Naive B cell (primary cell): ENCODE measurements around the gene DDX20. TPM values are rescaled to one million over a fixed set of nuclear protein-coding genes. Genes with fewer than 3 reads are reported as not detected.

Source experiments
- ATAC-seq, 2 donors: fragments of 150-1000 bp; cut with Tn5 transposase; 2 replicates each; pipeline ENCODE4 v1.10.0; 2021; ENCODE audit warnings: low read depth in 2 of 2, mild to moderate bottlenecking in 2 of 2, moderate library complexity in 2 of 2
- DNase-seq: peaks from one replicate; pipeline ENCODE4 v3.0.0; 2022
- H3K27ac Mint-ChIP-seq, 6 donors: one replicate each; pipeline ENCODE4 v1.8.0; 2020 to 2022; ENCODE audit warnings: mild to moderate bottlenecking in 6 of 6, mixed read lengths in 6 of 6, moderate library complexity in 5 of 6, inconsistent platforms in 2 of 6
- H3K27me3 Mint-ChIP-seq, 3 donors: one replicate each; pipeline ENCODE4 v1.8.0; 2021 to 2022; ENCODE audit warnings: mixed read lengths in 3 of 3, mild to moderate bottlenecking in 1 of 3
- H3K36me3 Mint-ChIP-seq, 2 donors: one replicate each; pipeline ENCODE4 v1.8.0; 2020 to 2022; ENCODE audit warnings: mixed read lengths in 2 of 2, inconsistent platforms in 1 of 2, mild to moderate bottlenecking in 1 of 2
- H3K4me1 Mint-ChIP-seq, 3 donors: one replicate each; pipeline ENCODE4 v1.8.0; 2020 to 2022; ENCODE audit warnings: mixed read lengths in 3 of 3, inconsistent platforms in 1 of 3, mild to moderate bottlenecking in 1 of 3, moderate library complexity in 1 of 3
- H3K4me3 Mint-ChIP-seq, 8 donors: one replicate each; pipeline ENCODE4 v1.8.0; 2020 to 2022; ENCODE audit warnings: mild to moderate bottlenecking in 8 of 8, mixed read lengths in 8 of 8, moderate library complexity in 8 of 8, inconsistent platforms in 2 of 8
- H3K9me3 Mint-ChIP-seq, 7 donors: one replicate each; pipeline ENCODE4 v1.8.0; 2020 to 2022; ENCODE audit warnings: mixed read lengths in 7 of 7, mild to moderate bottlenecking in 5 of 7, inconsistent platforms in 2 of 7, moderate library complexity in 1 of 7
- polyA plus RNA-seq, 6 donors: library from polyadenylated mRNA; unstranded; fragments of 300-500 nt; fragmentation: Illumina TruSeq; gene quantifications; one replicate each; pipeline ENCODE4 v1.2.3, GENCODE V29; 2021; ENCODE audit warnings: low read depth in 6 of 6

The DDX20 gene
- polyA plus RNA-seq, result 10 to 100 TPM in 5 of 6 donors, 1 to 10 TPM in 1; 7.5 to 15.7 (median 11.5) TPM

DNA sequence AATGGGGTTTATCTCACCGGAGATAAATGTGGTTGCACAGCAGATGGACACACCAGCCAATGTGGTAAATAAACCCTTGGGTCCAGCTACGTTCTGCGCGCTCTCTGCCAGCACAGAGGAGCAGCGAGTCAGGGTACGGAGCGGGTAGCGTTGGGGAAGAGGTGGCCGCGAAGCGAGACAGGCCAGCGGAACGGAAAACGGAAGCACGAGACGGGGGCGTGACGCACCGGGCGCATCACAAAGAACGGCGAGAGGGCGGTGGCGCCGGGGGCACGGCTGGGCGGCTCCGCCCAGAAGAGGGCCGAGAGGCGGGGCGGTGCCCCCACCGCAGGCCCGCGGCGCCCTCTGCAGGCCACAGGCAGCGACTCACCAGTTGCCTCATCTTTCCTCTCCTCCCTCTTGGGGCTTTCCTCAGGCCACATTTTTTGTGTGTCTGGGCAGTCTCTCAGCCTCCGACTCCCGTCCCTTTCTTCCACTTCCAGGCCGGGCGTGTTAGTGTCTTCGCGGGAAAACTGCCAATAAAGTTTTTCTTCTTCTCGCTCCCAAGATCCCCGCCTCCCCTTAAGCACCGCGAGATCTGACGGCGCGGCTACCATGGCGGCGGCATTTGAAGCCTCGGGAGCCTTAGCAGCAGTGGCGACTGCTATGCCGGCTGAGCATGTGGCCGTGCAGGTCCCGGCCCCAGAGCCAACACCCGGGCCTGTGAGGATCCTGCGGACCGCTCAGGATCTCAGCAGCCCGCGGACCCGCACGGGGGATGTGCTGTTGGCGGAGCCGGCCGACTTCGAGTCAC lies at the start of gene DDX20:
DDX20 (plus strand) TSS at position 571 of the 793 bp plus-strand sequence; CDS start at position 595, 24 bp downstream.
- Mint-ChIP-seq H3K27ac (peak within 1 kb of the TSS; percentile 95 to 100 (median 100)), H3K4me3 (peak within 1 kb of the TSS; percentile 80 to 100 (median 96)), H3K4me1 (peaks cover 17 to 34% (median 24%) of the 10 kb centered on the region in 3 donors), H3K9me3 (no peaks in the 10 kb centered on the region), H3K36me3 (peaks cover 0 to 11% of the 10 kb centered on the region in 2 donors), H3K27me3 (no peaks in the 10 kb centered on the region)
- ATAC-seq (peak; percentile 87 to 90), DNase-seq (peak; percentile 97)

DNA sequence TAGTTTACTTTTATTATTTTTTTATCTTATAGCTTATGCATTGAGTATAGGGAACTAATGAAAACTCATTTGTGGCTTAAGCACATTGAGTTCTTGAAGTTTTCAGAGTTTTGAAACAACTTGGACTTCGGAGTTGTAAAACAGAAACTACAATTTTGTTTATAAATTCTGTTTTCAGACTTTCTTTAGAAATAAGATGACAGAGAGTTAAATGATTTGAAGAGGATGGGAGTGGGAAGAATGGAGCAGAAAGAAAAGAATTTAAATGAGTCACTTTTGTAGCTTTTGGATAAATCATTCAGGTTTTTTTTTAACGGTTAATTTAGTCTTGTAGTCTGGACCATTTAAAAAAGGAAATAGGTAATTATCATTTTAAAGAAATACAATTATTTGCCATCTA lies 48.8 kb upstream of the DDX20 start:
- Mint-ChIP-seq H3K27me3 (no peaks in the 10 kb centered on the region), H3K4me3 (no peak overlapping the region), H3K9me3 (no peaks in the 10 kb centered on the region), H3K36me3 (peaks cover 7 to 24% of the 10 kb centered on the region in 2 donors), H3K4me1 (no peaks in the 10 kb centered on the region), H3K27ac (peak overlapping the region in 3 of 6 donors; percentile 54 to 94 (median 54))
- ATAC-seq (no peak), DNase-seq (no peak)

DNA sequence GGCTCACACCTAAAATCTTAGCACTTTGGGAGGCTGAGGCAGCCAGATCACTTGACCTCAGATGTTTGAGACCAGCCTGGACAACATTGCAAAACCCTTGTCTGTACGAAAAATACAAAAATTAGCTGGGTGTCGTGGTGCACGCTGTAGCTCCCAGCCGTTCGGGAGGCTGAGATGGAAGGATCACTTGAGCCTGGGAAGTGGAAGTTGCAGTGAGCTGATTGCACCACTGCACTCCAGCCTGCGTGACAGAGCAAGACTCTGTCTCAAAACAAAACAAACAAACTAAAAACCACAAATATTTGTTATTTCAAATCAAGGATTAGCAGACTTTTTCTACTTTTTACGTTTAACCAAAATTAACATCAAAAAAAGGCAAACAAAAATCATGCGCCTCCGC lies 47.8 kb upstream of the DDX20 start:
- DNase-seq (no peak), ATAC-seq (no peak)
- Mint-ChIP-seq H3K36me3 (peaks cover 7 to 24% of the 10 kb centered on the region in 2 donors), H3K27me3 (no peaks in the 10 kb centered on the region), H3K9me3 (no peaks in the 10 kb centered on the region), H3K4me1 (no peaks in the 10 kb centered on the region), H3K27ac (peak overlapping the region in 4 of 6 donors; percentile 54 to 90 (median 62)), H3K4me3 (no peak overlapping the region)

- Mint-ChIP-seq H3K36me3 (peaks cover 7 to 17% of the 10 kb centered on the region in 2 donors), H3K9me3 (no peaks in the 10 kb centered on the region), H3K27ac (peak overlapping the region in 4 of 6 donors; percentile 11 to 77 (median 38)), H3K4me3 (no peak overlapping the region), H3K4me1 (peaks cover 0 to 3% (median 0%) of the 10 kb centered on the region in 3 donors), H3K27me3 (no peaks in the 10 kb centered on the region)
- ATAC-seq (no peak), DNase-seq (no peak)
These were observed 45.7 kb upstream of the DDX20 start for GRCh38 chr1:111709986-111710385.

DNA sequence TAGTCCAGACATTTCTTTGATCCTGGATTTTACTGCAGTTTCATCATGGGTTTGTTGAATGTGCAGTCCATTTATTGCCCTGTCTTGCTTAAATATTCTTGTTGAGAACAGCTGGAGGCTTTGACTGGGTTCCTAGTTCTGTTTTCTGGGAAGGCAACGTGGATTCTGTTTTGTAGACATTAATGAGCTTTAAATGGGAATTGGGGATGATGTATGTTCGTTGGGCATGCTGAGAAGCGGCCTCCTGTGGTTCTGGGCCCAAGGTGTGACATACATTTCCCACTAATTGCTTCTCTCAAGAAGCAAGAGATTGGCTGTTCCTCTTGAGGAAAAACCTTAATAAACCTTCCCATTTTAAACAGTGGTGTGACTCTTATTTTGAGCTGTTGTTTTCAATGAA lies 39.4 kb upstream of the DDX20 start:
- ATAC-seq, result no peak
- Mint-ChIP-seq H3K9me3 (no peaks in the 10 kb centered on the region), H3K4me1 (peaks cover 0 to 6% (median 6%) of the 10 kb centered on the region in 3 donors), H3K36me3 (no peaks in the 10 kb centered on the region), H3K27ac (peak overlapping the region in 3 of 6 donors; percentile 27 to 73 (median 67)), H3K27me3 (no peaks in the 10 kb centered on the region), H3K4me3 (no peak overlapping the region)
- no peak for DNase-seq

DNA sequence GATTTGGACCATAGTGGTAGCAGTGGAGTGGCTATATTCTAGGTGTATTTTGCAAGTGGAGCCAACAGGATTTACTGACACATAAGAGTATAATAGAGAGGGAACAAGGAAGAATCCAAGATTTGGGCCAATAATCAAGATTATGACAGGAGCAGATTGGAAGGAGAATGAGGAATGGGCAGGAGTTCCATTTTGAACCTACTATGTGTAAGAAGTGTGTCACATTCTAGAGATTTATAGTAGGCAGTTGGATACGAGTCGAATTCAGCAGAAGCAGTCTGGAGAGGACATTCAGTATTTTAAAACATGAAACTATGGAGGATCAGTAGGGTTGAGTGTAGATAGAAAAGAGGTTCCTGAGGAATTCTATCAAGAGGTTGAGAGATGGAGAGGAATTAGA lies 38.3 kb upstream of the DDX20 start:
- no peak overlapping the region for H3K4me3 Mint-ChIP-seq
- no peak for ATAC-seq
- no peaks in the 10 kb centered on the region for H3K27me3 Mint-ChIP-seq
- H3K27ac Mint-ChIP-seq, result peak overlapping the region in 3 of 6 donors; percentile 0 to 80 (median 75)
- H3K9me3 Mint-ChIP-seq, result no peaks in the 10 kb centered on the region
- H3K36me3 Mint-ChIP-seq, result no peaks in the 10 kb centered on the region
- DNase-seq, result no peak
- H3K4me1 Mint-ChIP-seq, result peaks cover 5 to 13% (median 9%) of the 10 kb centered on the region in 3 donors

GRCh38 chr1:111719135-111719534 lies 36.6 kb upstream of the DDX20 start:
- DNase-seq (no peak), ATAC-seq (no peak)
- Mint-ChIP-seq H3K27ac (peak overlapping the region in 3 of 6 donors; percentile 40 to 91 (median 90)), H3K9me3 (no peaks in the 10 kb centered on the region), H3K36me3 (no peaks in the 10 kb centered on the region), H3K4me1 (peaks cover 19 to 27% (median 25%) of the 10 kb centered on the region in 3 donors), H3K27me3 (no peaks in the 10 kb centered on the region), H3K4me3 (peak overlapping the region in 1 of 8 donors; percentile 12)

DNA sequence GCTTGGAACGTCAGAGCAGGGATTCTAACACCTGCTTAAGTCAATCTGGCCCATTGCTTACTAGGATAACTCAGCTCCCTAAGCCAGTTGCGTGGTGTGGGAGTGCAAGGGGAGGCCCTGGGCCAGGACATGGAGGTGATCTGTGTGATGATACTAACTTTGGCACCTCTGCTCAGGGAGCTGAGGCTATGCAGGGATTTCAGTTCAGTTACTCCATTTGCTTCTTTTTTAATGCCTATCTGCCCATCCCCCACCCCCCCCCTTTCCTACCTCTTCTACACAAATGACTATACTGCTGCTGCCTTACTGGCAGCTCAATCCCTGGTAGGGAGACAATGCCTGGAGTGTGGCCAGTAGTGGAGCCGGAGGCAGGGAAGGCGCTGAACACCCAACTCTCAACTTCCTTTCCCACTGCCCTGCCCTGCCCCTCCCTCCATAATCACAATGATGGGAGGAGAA lies 36.0 kb upstream of the DDX20 start:
- peaks cover 21 to 30% (median 29%) of the 10 kb centered on the region in 3 donors for H3K4me1 Mint-ChIP-seq
- H3K27ac Mint-ChIP-seq, result peak overlapping the region in 2 of 6 donors; percentile 2 to 48
- H3K27me3 Mint-ChIP-seq, result no peaks in the 10 kb centered on the region
- ATAC-seq (no peak), DNase-seq (no peak)
- H3K9me3 Mint-ChIP-seq, result no peaks in the 10 kb centered on the region
- H3K36me3 Mint-ChIP-seq, result no peaks in the 10 kb centered on the region
- peak overlapping the region in 1 of 8 donors; percentile 31 for H3K4me3 Mint-ChIP-seq

DNA sequence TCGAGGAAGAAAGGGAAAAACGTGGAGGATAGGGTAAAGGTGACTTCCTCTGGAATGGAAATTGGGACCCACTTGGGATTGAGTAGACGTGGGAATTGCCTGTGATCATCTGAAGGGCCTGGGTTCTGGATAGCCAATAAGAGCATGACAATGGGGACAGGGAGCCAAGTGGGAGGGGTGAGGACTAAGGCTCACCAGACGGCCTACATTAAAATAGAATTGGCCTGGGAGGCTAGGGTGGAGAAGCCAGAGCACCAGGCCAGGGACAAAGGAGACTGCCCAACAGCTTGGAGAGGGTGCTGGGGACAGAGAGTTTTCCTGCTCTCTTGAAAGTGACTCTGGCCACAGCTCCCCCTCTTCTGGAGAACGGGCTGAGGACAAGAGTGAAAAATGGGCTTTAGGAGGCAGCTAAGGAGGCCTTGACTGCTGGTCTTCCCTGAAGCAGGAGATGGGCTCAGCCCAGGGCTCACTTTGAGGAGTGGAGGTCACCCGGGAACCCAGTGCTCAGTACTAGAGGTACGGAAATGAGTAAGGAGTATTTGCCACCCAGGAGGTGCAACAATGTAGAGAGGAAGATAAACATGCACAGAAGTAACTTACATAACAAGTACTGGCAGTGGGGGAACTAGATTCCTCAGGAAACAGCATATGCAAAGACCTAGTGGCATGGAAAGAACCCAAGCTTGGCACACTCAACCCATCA lies 35.3 kb upstream of the DDX20 start:
- H3K36me3 Mint-ChIP-seq, result no peaks in the 10 kb centered on the region
- no peaks in the 10 kb centered on the region for H3K27me3 Mint-ChIP-seq
- ATAC-seq (no peak), DNase-seq (no peak)
- peaks cover 21 to 36% (median 24%) of the 10 kb centered on the region in 3 donors for H3K4me1 Mint-ChIP-seq
- no peak overlapping the region for H3K4me3 Mint-ChIP-seq
- H3K27ac Mint-ChIP-seq, result peak overlapping the region; percentile 8 to 82 (median 52)
- H3K9me3 Mint-ChIP-seq, result no peaks in the 10 kb centered on the region

- no peak for ATAC-seq
- Mint-ChIP-seq H3K4me3 (peak overlapping the region in 1 of 8 donors; percentile 7), H3K9me3 (no peaks in the 10 kb centered on the region), H3K4me1 (peaks cover 21 to 36% (median 24%) of the 10 kb centered on the region in 3 donors), H3K27me3 (no peaks in the 10 kb centered on the region), H3K27ac (peak overlapping the region; percentile 8 to 94 (median 62)), H3K36me3 (no peaks in the 10 kb centered on the region)
- no peak for DNase-seq
These were observed 34.5 kb upstream of the DDX20 start for GRCh38 chr1:111720977-111721786.

DNA sequence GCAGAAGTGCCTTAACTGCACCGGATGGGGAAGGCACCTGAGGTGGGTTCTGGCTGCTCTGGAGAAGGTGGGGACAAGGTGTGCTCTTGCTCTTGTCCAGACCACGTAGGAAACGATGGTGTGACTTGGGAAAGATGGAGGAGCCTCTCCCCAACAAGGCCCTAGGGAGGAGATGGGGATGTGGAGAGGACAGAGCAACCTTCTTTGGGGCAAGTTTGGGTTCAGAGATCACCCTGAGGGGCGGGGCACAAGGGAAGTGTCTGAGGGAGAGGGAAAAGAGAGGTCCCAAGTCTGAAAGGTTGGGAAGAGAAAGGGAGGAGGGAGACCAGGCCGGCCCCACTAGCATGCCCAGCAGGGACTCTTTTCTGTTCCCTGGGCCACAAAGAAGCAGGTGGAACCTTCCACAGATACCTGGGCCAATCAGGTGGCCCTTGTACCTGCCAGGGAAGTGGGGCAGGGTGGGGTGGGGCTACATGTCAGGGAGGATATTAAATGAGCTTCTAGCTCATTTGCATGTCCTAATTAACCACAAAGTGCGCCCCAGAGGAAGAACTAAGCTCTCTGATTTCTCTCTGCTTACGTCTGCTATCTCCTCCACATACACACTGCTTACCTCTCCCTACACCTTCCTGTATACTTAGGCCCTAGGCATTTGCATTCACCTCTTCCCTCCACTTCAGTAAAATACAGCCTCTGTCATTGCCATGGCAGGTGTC lies 32.5 kb upstream of the DDX20 start:
- Mint-ChIP-seq H3K36me3 (no peaks in the 10 kb centered on the region), H3K27me3 (no peaks in the 10 kb centered on the region), H3K27ac (peak overlapping the region; percentile 67 to 94 (median 90)), H3K4me1 (peaks cover 21 to 36% (median 24%) of the 10 kb centered on the region in 3 donors), H3K9me3 (no peaks in the 10 kb centered on the region), H3K4me3 (no peak overlapping the region)
- peak; percentile 47 for DNase-seq
- ATAC-seq, result peak; percentile 92 to 96

GRCh38 chr1:111723871-111724270 lies 31.8 kb upstream of the DDX20 start:
- DNase-seq (no peak), ATAC-seq (no peak)
- peaks cover 21 to 36% (median 24%) of the 10 kb centered on the region in 3 donors for H3K4me1 Mint-ChIP-seq
- H3K27ac Mint-ChIP-seq, result peak overlapping the region in 5 of 6 donors; percentile 30 to 94 (median 67)
- H3K9me3 Mint-ChIP-seq, result no peaks in the 10 kb centered on the region
- H3K4me3 Mint-ChIP-seq, result no peak overlapping the region
- H3K27me3 Mint-ChIP-seq, result no peaks in the 10 kb centered on the region
- no peaks in the 10 kb centered on the region for H3K36me3 Mint-ChIP-seq
